Mucosa of rectum (tissue), 2 donors: Measurements from ENCODE around the gene ZBTB7C.

Source experiments
- H3K27ac ChIP-seq, 2 donors: one replicate each; pipeline ENCODE4 v1.7.0; 2013; ENCODE audit warnings: inconsistent platforms in 2 of 2, low read depth in 2 of 2, low read length in 2 of 2
- H3K27me3 ChIP-seq, 2 donors: one replicate each; pipeline ENCODE4 v1.7.0; 2013; ENCODE audit warnings: low read length in 2 of 2; ENCODE audit not compliant: control insufficient read depth in 2 of 2, insufficient read depth in 2 of 2
- H3K36me3 ChIP-seq, 2 donors: one replicate each; pipeline ENCODE4 v1.7.0; 2013; ENCODE audit warnings: low read length in 2 of 2; ENCODE audit not compliant: control insufficient read depth in 2 of 2, insufficient read depth in 2 of 2
- H3K4me1 ChIP-seq, 2 donors: one replicate each; pipeline ENCODE4 v1.7.0; 2013; ENCODE audit warnings: low read length in 2 of 2, mild to moderate bottlenecking in 1 of 2; ENCODE audit not compliant: control insufficient read depth in 2 of 2, insufficient read depth in 2 of 2
- H3K4me3 ChIP-seq, 2 donors: one replicate each; pipeline ENCODE4 v1.7.0; 2013; ENCODE audit warnings: low read length in 2 of 2
- H3K9ac ChIP-seq, 2 donors: one replicate each; pipeline ENCODE4 v1.7.0; 2013; ENCODE audit warnings: low read length in 2 of 2, low read depth in 1 of 2, mild to moderate bottlenecking in 1 of 2
- H3K9me3 ChIP-seq, 2 donors: one replicate each; pipeline ENCODE4 v1.7.0; 2013; ENCODE audit warnings: low read length in 2 of 2; ENCODE audit not compliant: control insufficient read depth in 2 of 2
- donor health status: healthy.
- donor health status: Normal muscosa, but diverticular disease.

ZBTB7C gene

GRCh38 chr18:48075707-48076093 is 333.5 kb downstream of the ZBTB7C start:
- Histone ChIP-seq H3K9ac (no peak overlapping the region), H3K27ac (no peak overlapping the region), H3K36me3 (peaks cover 2 to 3% of the 10 kb centered on the region in 2 donors), H3K4me1 (peaks cover 0 to 4% of the 10 kb centered on the region in 2 donors), H3K4me3 (no peak overlapping the region), H3K9me3 (no peaks in the 10 kb centered on the region), H3K27me3 (no peaks in the 10 kb centered on the region)

DNA sequence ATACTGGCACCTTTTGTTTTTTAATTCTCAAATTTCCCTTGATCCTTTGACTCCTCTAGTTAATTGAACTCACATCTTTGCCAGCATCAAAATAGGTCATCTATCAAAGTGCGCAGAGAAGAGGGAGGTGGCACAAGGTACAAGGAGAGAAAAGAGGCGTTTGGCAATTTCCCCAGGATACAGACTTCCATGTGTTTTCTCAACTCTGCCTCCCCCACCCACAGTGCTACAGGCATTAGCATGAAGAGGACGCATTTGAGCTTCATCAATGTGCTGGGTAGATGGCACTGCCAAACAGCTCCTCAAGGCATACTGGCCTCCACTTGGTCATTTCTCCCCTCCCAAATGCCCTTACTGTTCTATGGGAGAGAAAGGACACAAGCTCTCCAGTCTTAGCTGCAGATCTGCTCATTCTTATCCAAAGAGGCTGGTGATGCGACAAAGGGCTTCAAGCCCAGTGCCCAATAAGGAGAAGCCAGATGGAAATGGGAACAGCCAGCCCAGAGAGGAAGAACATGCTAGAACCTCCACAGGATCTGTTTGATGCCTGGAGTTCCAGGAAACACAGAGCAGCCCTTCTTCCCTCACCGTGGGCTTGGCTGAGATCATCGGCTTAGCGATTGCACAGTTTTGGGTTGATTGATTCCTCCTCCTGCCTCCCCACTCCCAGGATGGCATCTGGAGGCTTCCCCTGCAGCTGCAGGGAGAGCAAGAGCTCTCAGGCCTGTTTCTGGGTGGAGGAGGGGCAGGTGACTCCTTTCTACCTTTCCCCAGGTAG is 334.1 kb downstream of the ZBTB7C start:
- peaks cover 2 to 3% of the 10 kb centered on the region in 2 donors for H3K36me3 ChIP-seq
- no peaks in the 10 kb centered on the region for H3K27me3 ChIP-seq
- no peaks in the 10 kb centered on the region for H3K9me3 ChIP-seq
- peaks cover 0 to 4% of the 10 kb centered on the region in 2 donors for H3K4me1 ChIP-seq
- no peak overlapping the region for H3K27ac ChIP-seq
- H3K9ac ChIP-seq: no peak overlapping the region
- H3K4me3 ChIP-seq: no peak overlapping the region

DNA sequence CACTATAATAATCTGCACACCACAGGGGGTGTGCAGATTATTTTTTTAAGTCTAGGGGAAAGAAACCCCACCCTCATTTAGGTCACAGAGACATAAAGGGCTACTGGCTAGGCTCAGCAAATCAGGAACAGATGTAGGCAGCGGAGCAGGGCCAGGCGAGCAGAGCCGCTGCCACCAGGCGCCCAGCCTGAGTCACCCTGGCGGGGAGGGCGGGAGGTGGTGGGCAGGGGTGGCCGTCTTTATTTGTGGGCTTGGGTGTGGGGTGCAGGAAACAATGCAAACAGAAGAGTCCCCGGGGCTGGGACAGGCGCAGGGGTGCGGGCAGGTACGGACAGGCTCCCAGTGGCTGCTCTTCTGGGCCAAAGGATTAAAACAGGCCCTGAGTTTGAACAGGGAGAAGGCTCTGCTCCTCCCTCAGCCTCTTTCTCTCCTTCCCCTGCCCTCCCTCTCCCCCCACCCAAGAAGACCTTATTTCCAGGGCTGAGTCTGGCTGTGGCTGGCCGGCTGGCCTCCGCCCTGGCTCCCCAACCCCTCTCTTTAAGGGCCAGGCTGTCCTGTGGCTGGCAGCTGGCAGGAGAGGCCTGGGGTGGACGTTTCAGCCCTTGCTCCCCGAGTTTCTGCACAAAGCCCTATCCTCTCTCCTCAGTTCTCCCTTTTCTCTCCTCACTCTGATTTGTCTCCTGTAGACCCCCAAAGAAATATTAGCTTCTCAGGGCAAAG is 335.8 kb downstream of the ZBTB7C start:
- H3K27me3 ChIP-seq: no peaks in the 10 kb centered on the region
- H3K9me3 ChIP-seq: no peaks in the 10 kb centered on the region
- H3K9ac ChIP-seq: no peak overlapping the region
- no peak overlapping the region for H3K27ac ChIP-seq
- peaks cover 0 to 4% of the 10 kb centered on the region in 2 donors for H3K4me1 ChIP-seq
- H3K4me3 ChIP-seq: no peak overlapping the region
- peaks cover 2 to 3% of the 10 kb centered on the region in 2 donors for H3K36me3 ChIP-seq

- Histone ChIP-seq H3K27me3 (no peaks in the 10 kb centered on the region), H3K9me3 (no peaks in the 10 kb centered on the region), H3K36me3 (peaks cover 0 to 3% of the 10 kb centered on the region in 2 donors), H3K27ac (no peak overlapping the region), H3K4me3 (no peak overlapping the region), H3K9ac (no peak overlapping the region), H3K4me1 (no peaks in the 10 kb centered on the region)
These were observed 336.6 kb downstream of the ZBTB7C start for GRCh38 chr18:48072428-48073204.

DNA sequence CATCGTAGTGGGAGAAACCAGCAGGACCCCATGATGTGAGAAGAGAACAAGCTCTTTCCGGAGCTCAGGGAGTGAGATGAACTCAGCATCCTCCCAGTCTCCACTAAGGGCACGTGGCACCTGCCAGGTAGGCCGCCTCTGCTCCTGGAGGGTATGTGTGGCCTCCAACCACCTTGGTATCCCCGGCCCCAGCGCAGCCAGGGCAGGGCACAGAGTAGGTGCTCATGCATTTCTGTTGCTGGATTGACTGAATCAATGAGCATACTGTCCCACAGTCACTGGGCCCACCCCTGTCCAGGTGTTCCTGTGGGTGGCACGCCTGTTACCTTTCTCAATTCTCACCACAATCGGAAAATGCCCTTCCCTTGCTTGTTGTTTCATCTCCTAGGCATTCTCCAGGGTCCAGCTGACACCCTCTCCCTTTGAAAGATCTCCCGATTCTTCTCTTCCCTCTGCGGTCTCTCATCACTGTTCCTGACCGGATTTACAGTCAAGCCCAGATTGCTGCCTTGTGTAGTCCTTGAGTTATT is 340.2 kb downstream of the ZBTB7C start:
- Histone ChIP-seq H3K4me1 (no peaks in the 10 kb centered on the region), H3K4me3 (no peak overlapping the region), H3K27ac (no peak overlapping the region)

DNA sequence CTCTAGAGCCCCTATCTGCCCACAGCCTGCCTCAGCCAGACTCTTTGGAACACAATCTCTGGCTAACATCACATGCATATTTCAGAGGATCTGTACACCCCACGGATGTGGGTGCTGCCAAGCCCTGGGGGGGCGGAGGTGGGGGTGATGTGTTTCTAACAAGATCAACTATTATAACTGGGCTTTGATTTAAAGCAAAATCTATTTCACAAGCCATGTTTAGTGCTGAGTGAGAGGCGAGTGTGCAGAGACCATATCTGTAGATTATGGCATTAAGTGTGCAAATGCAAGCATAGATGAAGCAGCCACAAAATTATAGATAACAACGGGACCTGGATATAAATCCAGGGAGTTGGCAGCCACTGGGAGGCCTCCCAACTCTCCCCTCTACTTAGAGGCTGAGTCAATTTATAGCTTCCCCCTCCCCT is 342.9 kb downstream of the ZBTB7C start:
- H3K36me3 ChIP-seq: no peaks in the 10 kb centered on the region

More for the DNA sequence above, 340.2 kb downstream of the ZBTB7C start:
- no peaks in the 10 kb centered on the region for H3K36me3 ChIP-seq
- H3K9me3 ChIP-seq: no peaks in the 10 kb centered on the region
- no peaks in the 10 kb centered on the region for H3K27me3 ChIP-seq
- H3K9ac ChIP-seq: no peak overlapping the region

GRCh38 chr18:48065601-48065995 is 343.6 kb downstream of the ZBTB7C start:
- no peak overlapping the region for H3K27ac ChIP-seq
- H3K9ac ChIP-seq: no peak overlapping the region
- H3K4me1 ChIP-seq: peaks cover 7 to 8% of the 10 kb centered on the region in 2 donors
- no peaks in the 10 kb centered on the region for H3K9me3 ChIP-seq
- no peaks in the 10 kb centered on the region for H3K36me3 ChIP-seq
- H3K4me3 ChIP-seq: no peak overlapping the region
- no peaks in the 10 kb centered on the region for H3K27me3 ChIP-seq

More for the DNA sequence above, 342.9 kb downstream of the ZBTB7C start:
- peaks cover 2 to 4% of the 10 kb centered on the region in 2 donors for H3K4me1 ChIP-seq
- H3K9ac ChIP-seq: no peak overlapping the region
- no peaks in the 10 kb centered on the region for H3K9me3 ChIP-seq
- H3K27me3 ChIP-seq: no peaks in the 10 kb centered on the region
- no peak overlapping the region for H3K4me3 ChIP-seq
- no peak overlapping the region for H3K27ac ChIP-seq

DNA sequence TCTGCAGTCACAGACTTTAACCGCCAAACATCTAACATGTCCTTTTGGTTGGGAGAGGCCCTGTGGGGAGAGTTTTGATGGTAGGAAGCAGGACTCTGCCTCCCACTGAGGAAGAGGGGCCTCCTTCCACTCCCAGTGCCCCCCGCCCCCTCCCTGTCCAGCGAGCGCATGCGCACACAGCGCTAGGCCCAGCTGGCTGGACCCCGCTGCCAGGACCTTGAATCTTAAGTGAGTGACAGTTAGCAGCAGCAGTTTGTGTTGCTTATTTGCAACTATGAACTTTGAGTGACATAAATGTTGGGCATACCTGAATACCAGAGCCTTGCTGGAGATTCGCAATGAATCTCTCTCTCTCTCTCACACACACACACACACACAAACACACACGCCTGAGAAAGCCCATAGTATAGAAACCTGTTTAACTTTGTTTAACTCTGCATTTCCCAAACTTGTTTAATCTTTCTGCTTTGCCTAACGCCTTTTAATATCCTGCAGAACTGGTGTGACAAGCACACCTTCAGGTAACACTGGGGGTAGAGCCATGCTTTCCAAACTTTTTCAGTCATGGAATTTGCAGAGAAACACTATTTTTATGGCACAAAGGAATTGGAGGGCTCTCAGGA is 344.1 kb downstream of the ZBTB7C start:
- H3K36me3 ChIP-seq: no peaks in the 10 kb centered on the region

GRCh38 chr18:48061781-48062570 is 347.2 kb downstream of the ZBTB7C start:
- no peaks in the 10 kb centered on the region for H3K36me3 ChIP-seq
- H3K27me3 ChIP-seq: no peaks in the 10 kb centered on the region
- H3K4me3 ChIP-seq: no peak overlapping the region
- peaks cover 8 to 11% of the 10 kb centered on the region in 2 donors for H3K4me1 ChIP-seq
- H3K27ac ChIP-seq: peak overlapping the region; percentile 3 to 42
- H3K9me3 ChIP-seq: no peaks in the 10 kb centered on the region
- H3K9ac ChIP-seq: no peak overlapping the region

More for the DNA sequence above, 344.1 kb downstream of the ZBTB7C start:
- H3K9me3 ChIP-seq: no peaks in the 10 kb centered on the region
- no peak overlapping the region for H3K4me3 ChIP-seq
- H3K27ac ChIP-seq: no peak overlapping the region
- no peak overlapping the region for H3K9ac ChIP-seq
- H3K27me3 ChIP-seq: no peaks in the 10 kb centered on the region
- peaks cover 8 to 9% of the 10 kb centered on the region in 2 donors for H3K4me1 ChIP-seq
